Inflammatory macrophage (primary cell): ENCODE data around the gene RMI2.
A peak's percentile ranks its signal among the peaks of the same experiment; 100 is the strongest.
"Not testable (repeated sequence)": the region's sequence is repeated elsewhere in the genome, so short reads cannot be mapped to it uniquely, and the experiment has no call there.

Experiments used
- DNase-seq, 2 donors: peaks; one replicate each; pipeline ENCODE4 v3.0.0-alpha.2; 2020 to 2022
- total RNA-seq, 18 experiments: gene quantifications; one replicate each; lab custom pipeline; 2026; ENCODE audit warnings: mixed read lengths in 6 of 18, inconsistent platforms in 2 of 18; lab: John Stamatoyannopoulos, UW

RMI2 gene
- 1.9 to 11.2 (median 3.3) reads per million in 18 experiments for total RNA-seq

DNA sequence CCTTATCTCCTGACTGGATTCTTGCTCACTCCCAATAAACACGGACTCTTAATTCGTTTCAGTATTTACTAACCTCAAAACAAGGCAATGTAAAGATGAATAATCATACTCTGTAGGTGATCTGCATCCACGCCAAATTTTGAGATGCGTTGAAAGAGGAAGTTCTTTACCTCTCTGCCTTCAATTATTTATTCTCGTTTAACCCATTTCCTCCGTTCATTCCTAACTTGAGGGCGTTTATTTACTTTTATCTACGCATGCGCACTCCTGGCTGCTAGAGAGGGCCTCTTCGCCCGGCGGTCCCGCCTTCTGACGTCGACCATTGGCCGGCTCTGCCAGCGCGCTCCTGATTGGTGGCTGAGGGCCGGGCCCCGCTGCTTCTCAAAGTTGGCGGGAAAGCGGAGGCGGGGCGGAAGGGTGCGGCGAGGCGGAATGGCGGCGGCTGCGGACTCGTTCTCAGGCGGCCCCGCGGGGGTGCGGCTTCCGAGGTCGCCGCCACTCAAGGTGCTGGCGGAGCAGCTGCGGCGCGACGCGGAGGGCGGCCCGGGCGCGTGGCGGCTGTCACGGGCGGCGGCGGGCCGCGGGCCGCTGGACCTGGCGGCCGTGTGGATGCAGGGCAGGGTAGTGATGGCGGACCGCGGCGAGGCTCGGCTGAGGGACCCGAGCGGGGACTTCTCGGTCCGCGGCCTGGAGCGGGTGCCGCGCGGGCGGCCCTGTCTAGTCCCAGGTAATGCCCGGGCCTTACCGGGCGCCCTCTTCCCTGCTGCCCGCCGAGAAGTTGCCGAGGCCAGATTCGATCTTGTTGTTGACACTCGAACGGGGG is at the start of gene RMI2:
Gene RMI2 (plus strand): TSS at position 420 of the 823 bp plus-strand sequence. CDS start 13 bp downstream, at position 433.
- DNase-seq, result peak; percentile 97

DNA sequence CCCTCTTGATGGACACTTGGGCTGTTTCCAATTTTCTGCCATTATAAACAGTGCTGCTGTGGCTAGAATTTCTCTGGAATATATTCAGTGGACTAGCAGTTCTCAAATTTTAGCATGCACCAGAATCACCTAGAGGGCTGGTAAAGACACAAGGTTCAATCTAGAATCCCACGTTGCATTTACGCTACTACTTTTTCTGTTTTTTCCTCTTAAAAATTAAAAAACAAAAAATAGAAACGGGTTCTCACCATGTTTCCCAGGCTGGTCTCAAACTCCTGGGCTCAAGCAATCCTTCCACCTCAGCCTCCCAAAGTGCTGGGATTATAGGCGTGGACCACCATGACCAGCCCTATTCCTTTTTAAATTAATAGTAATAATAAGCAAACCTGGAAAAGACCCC is 49.6 kb upstream of the RMI2 start:
- DNase-seq, result no peak

DNA sequence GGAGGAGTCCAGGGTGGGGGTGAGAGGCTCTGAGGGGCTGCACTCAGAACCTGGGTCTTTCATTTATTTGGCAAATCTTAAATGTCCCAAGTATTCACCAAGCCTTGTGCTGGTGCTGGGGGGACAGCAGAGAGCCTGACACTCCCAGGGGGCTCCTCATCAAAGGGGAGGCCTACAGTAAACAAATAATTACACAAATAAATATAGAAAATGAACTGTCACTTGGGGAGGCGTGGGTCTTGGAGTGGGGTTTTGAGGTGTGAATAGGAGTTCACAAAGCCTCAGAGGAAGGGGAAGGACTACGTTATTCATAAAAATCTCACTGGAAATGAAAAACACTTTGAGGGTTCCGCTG is 48.9 kb upstream of the RMI2 start:
- no peak for DNase-seq

DNA sequence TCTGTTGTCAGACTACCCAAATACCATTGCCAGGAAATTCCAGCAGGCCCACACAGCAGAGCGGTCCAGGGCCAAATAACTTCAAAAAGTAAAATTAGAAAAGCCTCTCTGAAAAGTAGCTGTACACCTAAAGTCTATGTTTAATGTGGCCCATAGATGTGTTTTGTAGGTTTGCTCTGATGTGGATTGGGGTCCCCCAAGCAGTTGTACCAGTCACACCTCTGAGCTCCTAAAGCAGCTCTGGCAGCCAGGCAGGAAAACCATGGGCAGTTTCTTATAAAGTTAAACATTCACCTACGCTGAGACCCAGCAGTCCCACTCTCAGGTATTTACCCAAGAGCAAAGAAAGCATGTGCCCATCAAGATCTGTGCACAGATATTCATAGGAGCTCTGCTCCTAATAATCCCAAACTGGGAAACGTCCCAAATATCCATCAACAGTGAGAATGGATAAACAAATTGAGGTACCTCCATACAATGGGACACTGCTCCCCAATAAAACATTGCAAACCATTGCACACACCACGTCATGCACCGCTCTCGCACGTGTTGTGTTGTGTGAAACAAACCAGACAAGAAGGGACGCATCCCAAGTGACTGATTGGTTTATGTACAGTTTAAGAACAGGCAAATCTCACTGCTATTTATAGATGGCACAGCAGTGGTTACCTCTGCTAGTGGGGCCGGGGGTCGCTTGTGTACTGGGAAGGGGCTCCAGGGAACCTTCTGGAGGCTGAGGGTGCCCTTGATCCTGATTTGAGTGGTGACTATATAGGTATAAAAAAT is 48.4 kb upstream of the RMI2 start:
- no peak for DNase-seq

DNA sequence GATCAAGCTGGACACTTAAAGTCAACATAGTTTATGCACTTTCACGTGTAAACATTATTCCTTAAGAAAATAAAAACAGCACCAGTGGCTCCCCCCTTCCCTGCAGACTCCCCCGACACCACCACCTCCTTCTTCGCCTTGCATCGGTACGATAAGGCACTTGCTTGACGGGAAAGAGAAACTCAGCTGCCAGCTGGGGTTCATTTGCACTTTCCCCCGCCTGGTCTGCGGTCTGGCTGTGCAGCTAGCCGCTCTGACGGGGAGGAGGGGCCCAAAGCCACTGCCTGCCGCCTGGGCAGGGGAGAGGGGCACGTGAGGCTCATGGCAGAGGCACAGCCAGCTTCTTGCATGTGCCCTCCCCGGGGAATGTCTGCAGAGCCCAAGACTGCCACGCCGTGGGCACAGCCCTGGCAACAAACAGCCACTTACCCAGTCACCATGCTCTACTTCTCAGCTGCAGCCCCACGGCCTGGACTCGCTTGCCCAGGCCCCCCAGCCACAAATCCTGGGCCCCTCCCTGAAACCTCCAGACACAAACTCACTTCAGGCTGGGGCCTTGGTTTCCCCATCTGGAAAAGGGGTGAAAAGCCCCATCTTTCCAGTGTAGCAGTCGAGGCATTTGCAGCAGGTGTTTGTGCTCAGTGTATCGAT is 47.6 kb upstream of the RMI2 start:
- DNase-seq, result peak; percentile 40 to 45

DNA sequence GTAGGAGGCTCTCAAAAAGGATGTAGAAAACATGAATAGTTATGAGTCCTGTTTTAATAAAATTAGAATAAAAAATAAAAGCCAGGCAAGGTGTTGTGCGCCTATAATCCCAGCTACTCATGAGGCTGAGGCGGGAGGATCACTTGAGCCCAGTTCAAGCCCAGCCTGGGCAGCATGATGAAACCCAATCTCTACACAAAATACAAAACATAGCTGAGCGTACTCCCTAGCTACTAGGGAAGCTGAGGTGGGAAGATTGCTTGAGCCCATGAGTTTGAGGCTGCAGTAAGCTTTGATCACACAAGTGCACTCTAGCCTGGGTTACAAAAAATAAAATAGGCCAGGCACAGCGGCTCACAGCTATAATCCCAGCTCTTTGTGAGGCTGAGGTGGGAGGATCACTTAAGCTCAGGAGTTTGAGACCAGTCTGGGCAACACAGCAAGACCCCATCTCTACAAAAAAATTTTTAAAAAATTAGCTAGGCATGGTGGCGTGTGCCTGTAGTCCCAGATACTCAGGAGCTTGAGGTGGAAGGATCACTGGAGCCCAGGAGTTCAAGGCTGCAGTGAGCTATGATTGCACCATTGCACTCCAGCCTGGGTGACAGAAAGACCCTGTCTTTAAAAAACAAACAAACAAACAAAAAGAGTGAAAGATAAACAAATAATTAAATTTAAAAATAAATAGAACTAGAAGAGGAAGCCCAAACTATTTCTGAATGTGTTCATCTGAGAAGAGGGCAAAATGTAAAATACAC is 46.9 kb upstream of the RMI2 start:
- DNase-seq, result no peak

DNA sequence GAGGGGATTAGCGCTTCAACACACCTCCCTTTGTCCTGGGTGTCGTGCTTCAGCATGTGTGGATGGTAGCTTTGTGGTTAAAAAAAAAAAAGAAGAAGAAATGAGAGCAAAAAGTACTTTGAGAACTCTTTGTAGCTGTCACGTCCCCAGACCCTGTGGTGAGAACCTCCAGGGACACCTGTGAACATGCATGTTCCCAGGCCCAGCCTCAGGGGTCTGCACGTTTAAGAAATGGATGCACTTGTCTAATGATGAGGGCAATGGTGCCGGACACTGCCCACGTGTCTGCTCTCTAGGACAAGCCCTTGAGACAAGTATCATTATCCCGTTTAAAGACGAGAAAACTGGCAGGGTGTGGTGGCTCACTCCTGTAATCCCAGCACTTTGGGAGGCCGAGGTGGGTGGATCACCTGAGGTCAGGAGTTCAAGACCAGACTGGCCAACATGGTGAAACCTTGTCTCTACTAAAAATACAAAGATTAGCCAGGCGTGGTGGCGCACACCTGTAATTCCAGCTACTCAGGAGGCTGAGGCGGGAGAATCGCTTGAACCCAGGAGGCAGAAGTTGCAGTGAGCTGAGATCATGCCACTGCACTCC is 46.2 kb upstream of the RMI2 start:
- DNase-seq, result not testable (repeated sequence)

DNA sequence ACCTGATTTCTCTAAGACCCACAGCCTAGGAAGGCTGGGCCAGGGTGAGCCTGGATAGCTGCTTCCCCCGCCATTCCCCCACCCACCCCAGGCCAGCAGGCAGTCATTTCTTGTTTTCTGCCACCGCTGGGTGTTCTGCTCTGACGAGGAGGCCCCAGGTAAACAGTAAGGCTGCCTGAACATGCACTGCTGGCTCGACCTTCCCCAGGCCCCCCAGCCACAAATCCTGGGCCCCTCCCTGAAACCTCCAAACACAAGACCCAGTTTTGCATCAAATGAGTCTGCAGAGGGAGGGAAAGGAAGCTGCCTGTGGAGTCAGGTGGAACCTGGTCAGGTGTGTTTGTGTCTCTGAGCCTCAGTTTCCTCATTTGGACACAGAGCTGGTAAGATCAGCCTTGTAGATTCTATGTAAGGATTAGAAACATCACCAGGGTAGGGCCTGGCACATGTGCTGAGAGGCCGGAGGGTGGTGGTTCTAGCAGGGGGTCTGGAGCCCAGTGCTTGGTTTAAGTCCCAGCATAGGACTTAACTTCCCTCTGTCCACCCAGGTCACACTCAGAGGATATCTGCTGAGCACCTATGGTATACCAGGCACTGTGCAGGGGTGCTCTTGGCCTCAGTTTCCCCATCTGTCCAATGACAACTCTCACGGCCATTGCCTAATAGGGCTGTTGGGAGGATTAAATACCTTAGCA is 45.2 kb upstream of the RMI2 start:
- no peak for DNase-seq

DNA sequence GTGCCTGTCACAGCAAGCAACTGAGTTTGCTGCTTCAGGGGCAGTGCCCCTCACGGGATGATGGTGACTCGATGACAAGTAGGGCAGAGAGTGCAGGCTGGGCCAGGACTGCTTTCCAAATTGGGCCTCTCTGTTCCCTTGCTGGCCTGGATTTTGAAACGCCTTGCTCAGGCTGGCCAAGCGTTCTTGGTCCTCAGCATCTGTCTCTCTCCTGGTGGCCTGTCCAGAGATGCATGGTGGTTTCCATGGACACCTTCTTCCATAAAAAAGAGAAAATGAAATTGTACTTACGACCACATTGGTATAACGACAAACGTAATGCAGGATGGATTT is 44.7 kb upstream of the RMI2 start:
- DNase-seq, result no peak

DNA sequence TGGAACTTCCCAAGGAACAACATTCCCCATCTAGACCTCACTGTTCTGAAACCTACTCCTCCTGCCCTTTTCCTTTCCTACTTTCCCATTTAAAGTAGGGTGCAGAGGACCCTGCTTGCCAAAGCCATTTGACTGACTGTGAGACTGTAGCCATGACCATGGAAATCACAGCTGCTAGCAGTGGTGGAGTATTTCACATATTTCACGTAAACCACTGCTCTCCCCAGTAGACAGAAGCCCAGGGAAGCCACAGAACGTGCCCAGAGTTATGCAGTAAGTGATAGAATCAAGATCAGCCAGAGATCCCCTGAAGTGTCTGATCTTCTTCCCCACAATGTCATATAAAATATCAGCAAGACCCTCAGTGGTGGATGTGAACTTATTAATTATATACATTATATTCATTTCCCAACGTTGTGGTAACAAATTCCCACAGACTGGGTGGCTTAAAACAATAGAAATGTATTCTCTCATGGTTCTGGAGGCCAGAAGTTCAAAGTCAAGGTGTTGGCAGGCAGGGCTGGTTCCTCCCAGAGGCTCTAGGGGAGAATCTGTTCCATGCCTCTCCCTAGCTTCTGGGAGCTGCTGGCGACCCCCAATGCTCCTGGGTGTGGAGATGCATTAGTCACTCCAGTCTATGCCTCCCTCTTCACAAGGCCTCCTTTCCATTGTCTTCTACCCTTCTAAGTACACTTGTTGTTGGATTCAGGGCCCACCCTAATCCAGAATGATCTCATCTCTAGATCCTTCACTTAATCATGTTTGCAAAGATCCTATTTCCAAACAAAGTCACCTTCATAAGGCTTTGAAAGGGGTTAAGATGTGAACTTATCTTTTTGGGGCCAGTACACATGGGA is 43.4 kb upstream of the RMI2 start:
- no peak for DNase-seq

DNA sequence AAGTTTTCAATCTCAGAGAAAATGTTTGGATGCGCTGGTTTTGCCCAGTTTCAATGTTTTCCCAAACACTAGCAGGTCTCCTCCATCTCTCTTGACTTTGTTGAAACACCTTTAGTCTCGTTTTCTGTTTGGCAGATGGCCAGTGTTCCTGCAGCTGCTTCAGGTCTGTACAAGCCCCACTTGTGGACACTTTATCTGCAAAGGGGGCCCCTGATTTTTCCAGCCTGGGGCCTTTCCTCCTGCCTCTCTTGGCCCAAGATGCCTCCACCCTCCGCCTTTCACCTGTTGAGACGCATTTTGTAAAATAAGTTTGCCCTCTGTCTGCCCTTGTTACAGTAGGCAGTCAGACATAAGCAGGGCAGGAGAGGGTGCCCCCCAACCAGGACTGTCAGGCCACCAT is 42.3 kb upstream of the RMI2 start:
- no peak for DNase-seq

DNA sequence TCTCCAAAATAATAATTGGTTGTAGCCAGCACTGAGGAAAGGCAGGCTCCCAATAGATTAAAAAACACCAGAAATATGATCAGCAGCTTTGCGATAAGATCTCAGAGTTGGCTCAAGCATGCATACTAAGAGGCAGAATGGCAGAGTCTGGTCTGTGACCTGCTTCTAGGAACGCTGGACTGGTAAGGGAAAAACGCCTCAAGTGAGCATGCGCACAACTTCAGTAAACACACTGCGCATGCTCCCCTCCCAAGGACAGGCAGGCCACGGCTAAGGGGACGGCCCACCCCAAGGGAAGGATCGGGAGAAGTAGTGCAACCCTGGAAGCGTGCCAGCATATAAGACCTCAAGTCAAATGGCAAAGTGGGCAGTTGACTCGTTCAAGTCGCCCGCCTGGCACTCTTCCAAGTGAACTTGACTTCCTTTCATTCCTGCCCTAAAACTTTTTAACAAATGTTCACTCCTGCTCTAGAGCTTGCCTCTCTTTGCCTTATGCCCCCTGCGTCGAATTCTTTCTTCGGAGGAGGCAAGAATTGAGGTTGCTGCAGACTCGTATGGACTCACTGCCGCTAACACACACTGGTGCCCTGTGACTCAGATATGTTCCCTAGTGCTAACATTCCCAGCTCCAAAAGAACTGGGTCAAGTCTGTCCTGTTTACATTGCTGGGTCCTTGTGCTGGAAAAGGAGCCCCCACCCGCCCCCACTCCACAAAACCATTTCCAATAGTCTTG is 41.7 kb upstream of the RMI2 start:
- no peak for DNase-seq

DNA sequence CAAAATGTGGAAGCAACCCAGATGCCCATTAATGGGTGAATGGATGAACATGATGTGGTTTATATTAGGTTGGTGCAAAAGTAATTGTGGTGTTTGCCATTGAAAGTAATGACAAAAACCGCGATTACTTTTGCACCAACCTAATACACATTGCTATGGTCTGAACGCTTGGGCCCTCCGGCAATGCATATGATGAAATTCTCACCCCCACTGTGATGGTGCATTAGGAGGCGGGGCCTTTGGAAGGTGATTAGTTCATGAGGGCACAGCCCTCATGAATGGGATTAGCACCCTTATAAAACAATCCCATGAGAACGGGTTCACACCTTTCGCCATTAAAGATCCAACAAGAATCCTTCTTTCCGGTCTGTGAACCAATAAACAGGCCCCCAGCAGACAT is 38.9 kb upstream of the RMI2 start:
- no peak for DNase-seq

DNA sequence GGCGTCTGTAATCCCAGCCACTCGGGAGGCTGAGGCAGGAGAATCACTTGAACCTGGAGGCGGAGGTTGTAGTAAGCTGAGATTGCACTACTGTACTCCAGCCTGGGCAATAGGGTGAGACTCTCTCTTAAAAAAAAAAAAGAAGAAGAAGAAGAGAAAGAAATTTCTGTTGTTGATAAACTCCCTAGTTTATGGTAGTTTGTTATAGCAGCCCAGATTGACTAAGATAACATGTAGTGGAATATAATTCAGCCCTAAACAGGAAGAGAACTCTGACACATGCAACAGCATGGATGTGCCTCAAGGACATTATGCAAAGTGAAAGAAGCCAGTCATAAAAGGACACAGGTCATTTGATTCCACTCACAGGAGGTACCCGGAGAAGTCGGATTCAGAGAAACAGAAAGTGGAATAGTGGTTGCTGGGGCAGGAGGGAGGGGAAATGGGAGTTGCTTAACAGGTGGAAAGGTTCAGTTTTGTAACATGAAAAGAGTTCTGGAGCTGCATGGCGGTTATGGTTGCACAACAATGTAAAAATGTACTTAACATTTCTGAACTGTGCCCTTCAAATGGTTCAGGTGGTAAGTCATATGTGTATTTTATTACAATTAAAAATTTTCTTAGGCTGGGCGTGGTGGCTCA is 38.1 kb upstream of the RMI2 start:
- peak; percentile 25 to 48 for DNase-seq

DNA sequence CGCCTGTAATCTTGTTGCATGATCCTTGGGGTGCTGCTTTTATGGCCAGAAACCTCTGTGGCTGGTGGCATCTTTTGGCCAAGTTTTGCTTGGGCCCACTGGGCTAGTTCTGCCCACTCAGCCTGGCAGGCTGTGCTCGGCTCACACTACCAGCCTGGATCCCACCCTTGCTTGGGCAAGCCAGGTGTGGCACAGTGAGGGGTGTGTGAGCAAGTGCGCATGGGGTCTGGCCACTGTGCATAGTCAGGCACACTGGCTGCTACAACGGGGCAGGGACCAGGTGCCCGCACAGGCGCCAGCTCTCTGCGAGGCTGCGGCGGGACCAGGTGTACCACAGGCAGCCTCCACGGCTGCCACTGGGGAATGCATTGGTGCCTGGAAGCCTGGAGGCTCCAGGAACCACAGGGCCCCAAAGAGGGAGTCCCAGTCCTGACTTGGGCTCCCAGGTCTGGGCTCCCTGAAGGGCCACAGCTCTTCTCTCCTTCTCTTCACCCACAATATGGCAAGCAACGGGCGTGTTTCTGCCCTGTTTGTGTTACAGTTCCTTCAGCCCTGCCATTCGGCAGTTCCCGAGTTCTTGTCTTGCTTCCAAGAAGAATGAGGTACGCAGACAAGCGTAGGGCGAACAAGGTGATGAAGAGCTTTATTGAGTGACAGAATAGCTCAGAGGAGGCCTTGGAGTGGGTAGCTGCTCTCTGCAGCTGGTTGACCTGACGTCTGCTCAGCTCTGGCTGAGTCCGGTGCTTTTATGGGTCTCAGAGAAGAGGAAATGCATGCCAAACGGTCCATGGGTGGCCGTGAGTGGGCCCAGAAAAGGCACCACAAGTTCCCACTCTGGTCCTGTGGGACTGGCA is 37.4 kb upstream of the RMI2 start:
- DNase-seq, result no peak

DNA sequence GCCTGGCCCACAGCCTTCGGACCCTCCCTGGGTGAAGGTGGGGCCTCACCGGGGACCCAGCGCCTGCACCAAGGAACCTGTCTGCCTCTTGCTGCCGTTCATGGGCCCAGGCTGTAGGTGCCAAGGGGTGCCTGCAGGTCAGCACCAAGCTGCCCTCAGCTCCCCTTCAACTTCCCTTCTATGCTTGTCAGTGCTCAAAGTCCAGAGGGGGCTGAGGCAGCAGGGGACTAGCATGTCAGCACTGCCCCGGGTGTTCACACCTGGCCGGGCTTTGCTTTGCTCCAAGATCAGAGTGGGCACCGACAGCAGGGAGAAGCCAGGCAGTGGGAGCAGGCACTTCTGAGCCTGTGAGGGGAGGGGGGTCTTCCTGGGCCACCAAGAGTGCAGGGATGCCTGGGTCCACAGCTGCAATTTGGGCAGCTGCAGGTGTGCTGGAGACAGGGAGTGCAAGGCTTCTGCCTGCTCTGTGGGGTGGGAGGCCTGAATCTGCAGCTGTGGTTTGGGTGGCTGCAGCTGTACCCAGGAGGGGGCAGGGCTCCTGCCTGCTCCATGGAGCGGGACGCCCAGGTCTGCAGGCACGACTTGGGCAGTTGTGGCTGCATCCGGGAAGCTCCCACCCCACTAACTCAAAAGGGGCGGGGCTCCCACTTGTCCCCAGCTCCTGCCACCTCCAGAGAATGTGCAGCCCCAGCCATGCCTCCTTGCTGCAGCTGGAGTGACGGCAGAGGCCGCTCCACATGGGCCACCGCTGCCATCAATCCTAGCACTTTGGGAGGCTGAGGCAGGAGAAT is 36.6 kb upstream of the RMI2 start:
- DNase-seq, result no peak

DNA sequence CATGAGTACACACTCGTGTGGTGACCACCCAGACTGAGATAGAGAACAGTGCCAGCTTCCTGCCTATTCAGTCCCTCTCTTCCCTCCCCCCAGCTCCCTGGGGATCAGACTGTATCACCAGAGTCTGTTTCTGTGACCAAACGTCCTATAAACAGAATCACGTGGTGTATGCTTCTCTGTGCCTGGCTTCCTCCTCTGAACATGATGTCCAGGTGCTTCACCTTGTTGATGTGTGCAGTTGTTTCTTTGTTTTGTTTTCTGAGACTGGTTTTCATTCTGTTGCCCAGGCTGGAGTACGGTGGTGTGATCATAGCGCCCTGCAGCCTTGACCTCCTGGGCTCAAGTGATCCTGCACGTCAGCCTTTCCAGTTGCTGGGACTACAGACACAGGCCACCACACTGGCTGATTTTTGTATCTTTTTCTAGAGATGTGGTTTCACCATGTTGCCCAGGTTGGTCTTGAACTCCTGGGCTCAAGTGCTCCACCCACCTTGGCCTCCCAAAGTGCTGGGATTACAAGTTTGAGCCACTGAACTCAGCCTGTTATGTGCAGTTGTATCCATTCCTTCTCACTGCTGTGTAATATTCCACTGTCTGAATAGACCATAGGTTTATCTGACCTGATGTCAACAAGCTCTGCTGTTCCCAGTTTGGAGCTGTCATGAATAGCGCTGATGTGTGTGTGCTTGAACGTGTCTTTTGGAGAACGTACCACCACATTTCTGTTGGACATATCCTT is 35.2 kb upstream of the RMI2 start:
- DNase-seq, result no peak
